HFFc6 (cell line): ENCODE measurements around the gene RBM41. TPM values are rescaled to one million over a fixed set of nuclear protein-coding genes. Genes with fewer than 3 reads are reported as not detected.

ENCODE experiments used
- DNase-seq: peaks from one replicate; pipeline ENCODE4 v3.0.0-alpha.2; 2018
- H3K27ac Mint-ChIP-seq: 2 replicates; pipeline ENCODE4 v1.8.0; 2020; ENCODE audit warnings: mild to moderate bottlenecking, mixed read lengths
- H3K27me3 Mint-ChIP-seq: 2 replicates; pipeline ENCODE4 v1.8.0; 2021; ENCODE audit warnings: mild to moderate bottlenecking, moderate library complexity, mixed read lengths; ENCODE audit not compliant: insufficient read depth
- H3K36me3 Mint-ChIP-seq: 2 replicates; pipeline ENCODE4 v1.8.0; 2021; ENCODE audit warnings: low read depth, mixed read lengths
- H3K4me1 Mint-ChIP-seq: 2 replicates; pipeline ENCODE4 v1.8.0; 2020; ENCODE audit warnings: low read depth, mixed read lengths
- H3K4me3 Mint-ChIP-seq: 2 replicates; pipeline ENCODE4 v1.8.0; 2020; ENCODE audit warnings: mild to moderate bottlenecking, moderate library complexity, mixed read lengths
- H3K9me3 Mint-ChIP-seq: 2 replicates; pipeline ENCODE4 v1.8.0; 2020; ENCODE audit warnings: mild to moderate bottlenecking, mixed read lengths
- CTCF ChIP-seq: fragments of 200-600 bp; sonication (generic); IDR thresholded peaks from 2 replicates; pipeline ENCODE4 v1.5.0; 2021; ENCODE audit warnings: antibody characterized with exemption, mild to moderate bottlenecking
- total RNA-seq, 6 experiments: library from RNA; stranded (reverse); fragmentation: NEBNext Ultra II Directional; extraction: Animal tissue kit (Norgen Biotek cat#: 25700); gene quantifications; 2 replicates in 1 of 6; 3 replicates in 5 of 6; pipeline ENCODE4 v1.2.3, GENCODE V29; 2021

The RBM41 gene
- total RNA-seq, 6 experiments from 2014 or later, result 11.4 to 14.0 (median 12.7) TPM

GRCh38 chrX:107054978-107055377, 63.6 kb downstream of the RBM41 start:
- H3K27me3 Mint-ChIP-seq, result no peaks in the 10 kb centered on the region
- no peaks in the 10 kb centered on the region for H3K36me3 Mint-ChIP-seq
- H3K4me3 Mint-ChIP-seq, result no peak overlapping the region
- no peak for TF ChIP-seq CTCF
- no peak overlapping the region for H3K27ac Mint-ChIP-seq
- H3K4me1 Mint-ChIP-seq, result no peaks in the 10 kb centered on the region
- H3K9me3 Mint-ChIP-seq, result no peaks in the 10 kb centered on the region
- no peak for DNase-seq

- H3K4me1 Mint-ChIP-seq, result no peaks in the 10 kb centered on the region
- peaks cover 6% of the 10 kb centered on the region; the same call in 1 of the 2 replicates for H3K27me3 Mint-ChIP-seq
- no peak for DNase-seq
- no peaks in the 10 kb centered on the region for H3K36me3 Mint-ChIP-seq
- TF ChIP-seq CTCF, result no peak
- no peaks in the 10 kb centered on the region for H3K9me3 Mint-ChIP-seq
- H3K27ac Mint-ChIP-seq, result no peak overlapping the region
- H3K4me3 Mint-ChIP-seq, result no peak overlapping the region
These were observed 68.4 kb downstream of the RBM41 start for GRCh38 chrX:107050195-107050709.

- Mint-ChIP-seq H3K9me3 (no peaks in the 10 kb centered on the region), H3K4me1 (no peaks in the 10 kb centered on the region), H3K27ac (no peak overlapping the region), H3K27me3 (peaks cover 6% of the 10 kb centered on the region; the same call in 1 of the 2 replicates), H3K36me3 (no peaks in the 10 kb centered on the region), H3K4me3 (no peak overlapping the region)
- DNase-seq, result no peak
- TF ChIP-seq CTCF, result no peak
These were observed 71.0 kb downstream of the RBM41 start for GRCh38 chrX:107047622-107048021.

GRCh38 chrX:107029752-107030151, 88.9 kb downstream of the RBM41 start:
- Mint-ChIP-seq H3K27me3 (peaks cover 3% of the 10 kb centered on the region), H3K4me3 (no peak overlapping the region), H3K36me3 (no peaks in the 10 kb centered on the region), H3K27ac (no peak overlapping the region), H3K9me3 (no peaks in the 10 kb centered on the region), H3K4me1 (no peaks in the 10 kb centered on the region)
- TF ChIP-seq CTCF, result no peak
- DNase-seq, result no peak

GRCh38 chrX:107025545-107025944, 93.1 kb downstream of the RBM41 start:
- H3K36me3 Mint-ChIP-seq, result no peaks in the 10 kb centered on the region
- H3K27ac Mint-ChIP-seq, result no peak overlapping the region
- H3K4me1 Mint-ChIP-seq, result no peaks in the 10 kb centered on the region
- H3K27me3 Mint-ChIP-seq, result peaks cover 3% of the 10 kb centered on the region; the same call in 1 of the 2 replicates
- DNase-seq, result peak; percentile 4
- no peak overlapping the region for H3K4me3 Mint-ChIP-seq
- TF ChIP-seq CTCF, result peak; percentile 73
- no peaks in the 10 kb centered on the region for H3K9me3 Mint-ChIP-seq

GRCh38 chrX:107014936-107015335, 103.7 kb downstream of the RBM41 start:
- Mint-ChIP-seq H3K4me3 (no peak overlapping the region), H3K4me1 (no peaks in the 10 kb centered on the region), H3K9me3 (no peaks in the 10 kb centered on the region), H3K27ac (no peak overlapping the region), H3K27me3 (peaks cover 2% of the 10 kb centered on the region), H3K36me3 (no peaks in the 10 kb centered on the region)
- DNase-seq, result no peak
- TF ChIP-seq CTCF, result no peak
